Loucy (cell line): Measurements from ENCODE around the gene DOK7.

ENCODE experiments used
- H2AFZ ChIP-seq: fragments of 200-600 bp; sonication (generic); 2 replicates; pipeline ENCODE4 v1.6.0; 2016; ENCODE audit warnings: antibody characterized with exemption, mild to moderate bottlenecking, low read length, moderate library complexity
- H3F3A ChIP-seq: fragments of 200-600 bp; 2 replicates; pipeline ENCODE4 v1.6.0; 2016; ENCODE audit warnings: antibody characterized with exemption, low read depth, mild to moderate bottlenecking
- H3K27me3 ChIP-seq: fragments of 200-600 bp; sonication (generic); 2 replicates; pipeline ENCODE4 v1.6.1; 2014; ENCODE audit warnings: low read length, mild to moderate bottlenecking; ENCODE audit not compliant: insufficient read depth, poor library complexity, severe bottlenecking
- H3K36me3 ChIP-seq: fragments of 200-600 bp; sonication (generic); 2 replicates; pipeline ENCODE4 v1.6.1; 2016; ENCODE audit warnings: low read length; ENCODE audit not compliant: insufficient read depth
- H3K4me1 ChIP-seq: fragments of 200-600 bp; sonication (generic); 2 replicates; pipeline ENCODE4 v1.5.1; 2014; ENCODE audit warnings: low read length, mild to moderate bottlenecking; ENCODE audit not compliant: insufficient read depth, poor library complexity, severe bottlenecking
- H3K4me2 ChIP-seq: fragments of 200-600 bp; sonication (generic); 2 replicates; pipeline ENCODE4 v1.6.0; 2014; ENCODE audit warnings: antibody characterized with exemption, low read length, low read depth, mild to moderate bottlenecking; ENCODE audit not compliant: poor library complexity, severe bottlenecking
- H3K4me3 ChIP-seq: fragments of 200-600 bp; sonication (generic); 2 replicates; pipeline ENCODE4 v1.5.1; 2014; ENCODE audit warnings: low read length, mild to moderate bottlenecking, mixed read lengths; ENCODE audit not compliant: poor library complexity, severe bottlenecking
- H3K79me2 ChIP-seq: fragments of 200-600 bp; sonication (generic); 2 replicates; pipeline ENCODE4 v1.6.1; 2014; ENCODE audit warnings: low read length; ENCODE audit not compliant: insufficient read depth
- H3K9ac ChIP-seq: fragments of 200-600 bp; sonication (generic); 2 replicates; pipeline ENCODE4 v1.6.0; 2014; ENCODE audit warnings: mild to moderate bottlenecking, low read depth, low read length, moderate library complexity; ENCODE audit not compliant: poor library complexity, severe bottlenecking
- H3K9me2 ChIP-seq: fragments of 200-600 bp; sonication (generic); replicated peaks from 2 replicates; pipeline ENCODE4 v1.6.1; 2016; ENCODE audit warnings: low read depth, low read length, mixed read lengths
- H3K9me3 ChIP-seq: fragments of 200-600 bp; sonication (generic); 2 replicates; pipeline ENCODE4 v1.6.1; 2014; ENCODE audit warnings: mild to moderate bottlenecking, antibody characterized with exemption, low read length, low read depth; ENCODE audit not compliant: insufficient read depth
- H4K20me1 ChIP-seq: fragments of 200-600 bp; sonication (generic); 2 replicates; pipeline ENCODE4 v1.6.0; 2014; ENCODE audit warnings: antibody characterized with exemption, low read length, mild to moderate bottlenecking; ENCODE audit not compliant: insufficient read depth, poor library complexity, severe bottlenecking
- CTCF ChIP-seq: fragments of 200-600 bp; sonication (generic); conservative IDR thresholded peaks from 2 replicates; pipeline ENCODE4 v1.5.1; 2014; ENCODE audit warnings: mild to moderate bottlenecking, antibody characterized with exemption, low read length
- EZH2phosphoT487 ChIP-seq: fragments of 200-600 bp; IDR thresholded peaks from 2 replicates; pipeline ENCODE4 v1.6.1; 2018; ENCODE audit warnings: antibody characterized with exemption, mild to moderate bottlenecking, moderate library complexity, borderline replicate concordance

The DOK7 gene

GRCh38 chr4:3516061-3516835 lies 53.1 kb downstream of the DOK7 start:
- H3K9me3 ChIP-seq, result no peaks in the 10 kb centered on the region
- no peak for TF ChIP-seq EZH2phosphoT487
- TF ChIP-seq CTCF, result no peak
- no peaks in the 10 kb centered on the region for H3K27me3 ChIP-seq
- H4K20me1 ChIP-seq, result no peaks in the 10 kb centered on the region
- H3F3A ChIP-seq, result no peaks in the 10 kb centered on the region
- no peak overlapping the region for H3K4me2 ChIP-seq
- no peak overlapping the region for H2AFZ ChIP-seq
- H3K79me2 ChIP-seq, result no peaks in the 10 kb centered on the region
- H3K4me3 ChIP-seq, result no peak overlapping the region
- H3K9ac ChIP-seq, result no peak overlapping the region
- no peaks in the 10 kb centered on the region for H3K9me2 ChIP-seq
- H3K4me1 ChIP-seq, result no peaks in the 10 kb centered on the region
- H3K36me3 ChIP-seq, result peaks cover 78% of the 10 kb centered on the region; the same call in 1 of the 2 replicates

- no peak overlapping the region for H2AFZ ChIP-seq
- H3K9me2 ChIP-seq, result no peaks in the 10 kb centered on the region
- H3K4me3 ChIP-seq, result no peak overlapping the region
- H3K9ac ChIP-seq, result no peak overlapping the region
- H4K20me1 ChIP-seq, result peaks cover 1% of the 10 kb centered on the region
- H3K79me2 ChIP-seq, result no peaks in the 10 kb centered on the region
- peaks cover 84% of the 10 kb centered on the region; the same call in 1 of the 2 replicates for H3K36me3 ChIP-seq
- TF ChIP-seq CTCF, result no peak
- no peak for TF ChIP-seq EZH2phosphoT487
- H3K4me2 ChIP-seq, result no peak overlapping the region
- H3F3A ChIP-seq, result no peaks in the 10 kb centered on the region
- no peaks in the 10 kb centered on the region for H3K9me3 ChIP-seq
- no peaks in the 10 kb centered on the region for H3K4me1 ChIP-seq
- no peaks in the 10 kb centered on the region for H3K27me3 ChIP-seq
Observed at GRCh38 chr4:3516836-3517730, 54.0 kb downstream of the DOK7 start.

- H4K20me1 ChIP-seq, result peaks cover 4% of the 10 kb centered on the region
- H3K4me2 ChIP-seq, result no peak overlapping the region
- no peaks in the 10 kb centered on the region for H3K27me3 ChIP-seq
- no peaks in the 10 kb centered on the region for H3K79me2 ChIP-seq
- TF ChIP-seq EZH2phosphoT487 (no peak), CTCF (no peak)
- no peaks in the 10 kb centered on the region for H3K9me3 ChIP-seq
- no peak overlapping the region for H3K4me3 ChIP-seq
- no peak overlapping the region for H2AFZ ChIP-seq
- H3F3A ChIP-seq, result no peaks in the 10 kb centered on the region
- H3K36me3 ChIP-seq, result peaks cover 82% of the 10 kb centered on the region; the same call in 1 of the 2 replicates
- no peaks in the 10 kb centered on the region for H3K9me2 ChIP-seq
- H3K4me1 ChIP-seq, result no peaks in the 10 kb centered on the region
- H3K9ac ChIP-seq, result no peak overlapping the region
Observed at GRCh38 chr4:3517731-3518510, 54.8 kb downstream of the DOK7 start.
